ENCODE data around the gene G3BP1.

DNA sequence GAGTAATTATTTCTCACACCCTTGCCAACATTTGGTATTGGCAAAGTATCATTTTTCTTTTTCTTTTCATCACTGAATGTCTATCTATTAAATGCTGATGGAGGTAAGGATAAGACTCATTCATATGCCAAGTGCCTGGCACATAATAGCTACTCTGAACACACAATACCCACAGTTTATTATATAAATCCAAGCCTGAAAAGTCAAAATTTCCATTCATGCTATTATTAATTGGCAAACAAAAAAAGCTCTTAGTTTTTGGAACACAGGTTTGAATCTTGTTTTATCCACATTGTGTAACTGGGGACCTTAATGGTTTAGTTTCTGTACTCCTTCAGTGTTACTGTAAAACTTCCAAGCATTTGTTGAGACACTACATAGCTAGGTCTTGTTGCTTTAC is 7.0 kb upstream of the G3BP1 start:
- TF ChIP-seq EP300 (IDR thresholded peaks at IDR 0.05; ENCODE audit: low read depth) (no peak), POLR2A (IDR thresholded peaks at IDR 0.05) (no peak), POLR2AphosphoS5 (IDR thresholded peaks at IDR 0.05) (no peak)
- TF ChIP-seq, protein P1, sequence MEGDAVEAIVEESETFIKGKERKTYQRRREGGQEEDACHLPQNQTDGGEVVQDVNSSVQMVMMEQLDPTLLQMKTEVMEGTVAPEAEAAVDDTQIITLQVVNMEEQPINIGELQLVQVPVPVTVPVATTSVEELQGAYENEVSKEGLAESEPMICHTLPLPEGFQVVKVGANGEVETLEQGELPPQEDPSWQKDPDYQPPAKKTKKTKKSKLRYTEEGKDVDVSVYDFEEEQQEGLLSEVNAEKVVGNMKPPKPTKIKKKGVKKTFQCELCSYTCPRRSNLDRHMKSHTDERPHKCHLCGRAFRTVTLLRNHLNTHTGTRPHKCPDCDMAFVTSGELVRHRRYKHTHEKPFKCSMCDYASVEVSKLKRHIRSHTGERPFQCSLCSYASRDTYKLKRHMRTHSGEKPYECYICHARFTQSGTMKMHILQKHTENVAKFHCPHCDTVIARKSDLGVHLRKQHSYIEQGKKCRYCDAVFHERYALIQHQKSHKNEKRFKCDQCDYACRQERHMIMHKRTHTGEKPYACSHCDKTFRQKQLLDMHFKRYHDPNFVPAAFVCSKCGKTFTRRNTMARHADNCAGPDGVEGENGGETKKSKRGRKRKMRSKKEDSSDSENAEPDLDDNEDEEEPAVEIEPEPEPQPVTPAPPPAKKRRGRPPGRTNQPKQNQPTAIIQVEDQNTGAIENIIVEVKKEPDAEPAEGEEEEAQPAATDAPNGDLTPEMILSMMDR (IDR thresholded peaks at IDR 0.05) = no peak
